ENCODE measurements around the gene BSN.

GRCh38 chr3:49673121-49673714, 118.9 kb downstream of the BSN start:
- TF ChIP-seq POLR2A (IDR thresholded peaks at IDR 0.05; ENCODE audit: low read depth, low read length), result no peak
- no peak for TF ChIP-seq CTCF (IDR thresholded peaks at IDR 0.05; ENCODE audit: extremely low read depth in 1 of 2, insufficient read depth in 1 of 2, low read depth in 1 of 2, low read length in 2 of 2)
- no peak for TF ChIP-seq POLR2AphosphoS5 (IDR thresholded peaks at IDR 0.05; ENCODE audit: insufficient read depth, low read depth, low read length)
- no peak for TF ChIP-seq JUN (IDR thresholded peaks at IDR 0.05; ENCODE audit: borderline replicate concordance, insufficient read depth, insufficient read length, low read depth)

Measured in endothelial cell of umbilical vein (primary cell).